ENCODE results near the gene EVPLL.
"Not testable (repeated sequence)": the region's sequence is repeated elsewhere in the genome, so short reads cannot be mapped to it uniquely, and the experiment has no call there.

The EVPLL gene

GRCh38 chr17:18379246-18380146, 1.9 kb downstream of the EVPLL start:
- DNase-seq: no peak

GRCh38 chr17:18380471-18381157, 3.0 kb downstream of the EVPLL start:
- DNase-seq: no peak

GRCh38 chr17:18381158-18381952, 3.8 kb downstream of the EVPLL start:
- no peak for DNase-seq

GRCh38 chr17:18381953-18382245, 4.3 kb downstream of the EVPLL start:
- DNase-seq: no peak

GRCh38 chr17:18382441-18383078, 5.0 kb downstream of the EVPLL start:
- no peak for DNase-seq

- peak; percentile 16 for DNase-seq
These were observed 5.5 kb downstream of the EVPLL start for GRCh38 chr17:18383079-18383481.

GRCh38 chr17:18384271-18384670, 6.7 kb downstream of the EVPLL start:
- not testable (repeated sequence) for DNase-seq

GRCh38 chr17:18387583-18387982, 10.0 kb downstream of the EVPLL start:
- DNase-seq: not testable (repeated sequence)

GRCh38 chr17:18388266-18388665, 10.7 kb downstream of the EVPLL start:
- not testable (repeated sequence) for DNase-seq

- not testable (repeated sequence) for DNase-seq
These were observed 11.2 kb downstream of the EVPLL start for GRCh38 chr17:18388728-18389127.

GRCh38 chr17:18401872-18402590, 24.5 kb downstream of the EVPLL start:
- not testable (repeated sequence) for DNase-seq

- not testable (repeated sequence) for DNase-seq
These were observed 25.6 kb downstream of the EVPLL start for GRCh38 chr17:18403166-18403565.

GRCh38 chr17:18403604-18404003, 26.0 kb downstream of the EVPLL start:
- not testable (repeated sequence) for DNase-seq

GRCh38 chr17:18408906-18409305, 31.3 kb downstream of the EVPLL start:
- DNase-seq: not testable (repeated sequence)

- not testable (repeated sequence) for DNase-seq
These were observed 31.7 kb downstream of the EVPLL start for GRCh38 chr17:18409321-18409720.

GRCh38 chr17:18410736-18411135, 33.2 kb downstream of the EVPLL start:
- DNase-seq: not testable (repeated sequence)

GRCh38 chr17:18411377-18411864, 33.8 kb downstream of the EVPLL start:
- DNase-seq: peak; percentile 24

GRCh38 chr17:18412001-18412538, 34.5 kb downstream of the EVPLL start:
- DNase-seq: not testable (repeated sequence)

- not testable (repeated sequence) for DNase-seq
These were observed 43.9 kb downstream of the EVPLL start for GRCh38 chr17:18421521-18421920.

GRCh38 chr17:18422464-18422863, 44.9 kb downstream of the EVPLL start:
- DNase-seq: not testable (repeated sequence)

- DNase-seq: not testable (repeated sequence)
These were observed 45.4 kb downstream of the EVPLL start for GRCh38 chr17:18423015-18423414.

- not testable (repeated sequence) for DNase-seq
These were observed 48.0 kb downstream of the EVPLL start for GRCh38 chr17:18425593-18425992.
